Measurements from ENCODE around the gene CHPF.

- TF ChIP-seq POLR2A (IDR thresholded peaks at IDR 0.05) (no peak), CTCF (IDR thresholded peaks at IDR 0.05) (no peak)
Observed at GRCh38 chr2:219561179-219562048, 17.8 kb upstream of the CHPF start.

Data from Peyer's patch (tissue), 4 donors.